ENCODE results near the gene SLC25A38. TPM values are rescaled to one million over a fixed set of nuclear protein-coding genes. Genes with fewer than 3 reads are reported as not detected.
A peak's percentile ranks its signal among the peaks of the same experiment; 100 is the strongest.

The SLC25A38 gene
- total and polyA plus RNA-seq, 9 of the 15 experiments (the other 6 are each of a cell fraction or from before 2014, with no cell fraction given), result 13.5 to 51.1 (median 30.6) TPM

- TF ChIP-seq TAF9B (IDR thresholded peaks at IDR 0.05; ENCODE audit: partially characterized antibody), result peak; percentile 99
- TF ChIP-seq ZNF274 (IDR thresholded peaks at IDR 0.05; ENCODE audit: borderline replicate concordance, low read depth, low read length), result no peak
- peak in 1 of 2 experiments; percentile 89; a peak in 2 of 4 replicates for TF ChIP-seq FOXA3 (CRISPR knock-in tag; conservative IDR thresholded peaks at IDR 0.05 in 1 of 2, IDR thresholded peaks at IDR 0.05 in 1 of 2)
- peak; percentile 75; the same call in 1 of the 2 replicates for TF ChIP-seq MTA1 (IDR thresholded peaks at IDR 0.05; ENCODE audit: borderline replicate concordance)
- TF ChIP-seq FOXJ3 (CRISPR knock-in tag; IDR thresholded peaks at IDR 0.05), result no peak
- no peak for TF ChIP-seq CUX1 (CRISPR knock-in tag; IDR thresholded peaks at IDR 0.05)
- no peak for TF ChIP-seq CBX8 (IDR thresholded peaks at IDR 0.05; ENCODE audit: borderline replicate concordance, extremely low read depth, low read depth, low read length, poor library complexity, severe bottlenecking)
- TF ChIP-seq ZNF140 (CRISPR knock-in tag; IDR thresholded peaks at IDR 0.05), result no peak
- TF ChIP-seq ZNF124 (CRISPR knock-in tag; IDR thresholded peaks at IDR 0.05), result no peak
- TF ChIP-seq ZNF408 (CRISPR knock-in tag; IDR thresholded peaks at IDR 0.05; ENCODE audit: low read depth), result no peak
- 0 out of 2 replicates have a peak, but pooled peaks have one; percentile 10 for TF ChIP-seq HEY1 (CRISPR knock-in tag; IDR thresholded peaks at IDR 0.05; ENCODE audit: borderline replicate concordance)
- no peak for TF ChIP-seq CREB5 (CRISPR knock-in tag; IDR thresholded peaks at IDR 0.05)
- TF ChIP-seq NFE2 (IDR thresholded peaks at IDR 0.05; ENCODE audit: low read depth), result peak; percentile 12; the same call in 1 of the 2 replicates
- TF ChIP-seq ILK (tag; IDR thresholded peaks at IDR 0.05; ENCODE audit: borderline replicate concordance, low read depth), result no peak
- peak in 1 of 2 experiments; percentile 48; a peak in 2 of 4 replicates for TF ChIP-seq ETV6 (IDR thresholded peaks at IDR 0.05; ENCODE audit: borderline replicate concordance in 1 of 2, low read depth in 2 of 2, low read length in 1 of 2)
- TF ChIP-seq ETV6 (CRISPR knock-in tag; IDR thresholded peaks at IDR 0.05; ENCODE audit: borderline replicate concordance), result peak; percentile 93
- TF ChIP-seq NCOA4 (IDR thresholded peaks at IDR 0.05; ENCODE audit: partially characterized antibody), result no peak
Observed at GRCh38 chr3:39406368-39407258, 23.4 kb downstream of the SLC25A38 start, which contains the start of gene RPSA (continued).

Measured in K562 (cell line).